NCI-H526 (cell line): ENCODE results near the gene RGSL1.

Experiments
- DNase-seq, 2 experiments: peaks; one replicate each; lab custom pipeline; 2025; lab: John Stamatoyannopoulos, UW

The RGSL1 gene

GRCh38 chr1:182450087-182450486 lies at the start of gene RGSL1:
RGSL1 (plus strand) TSS chr1:182450146; CDS start chr1:182450166, 20 bp downstream.
- no peak for DNase-seq

GRCh38 chr1:182400567-182400966 lies 49.4 kb upstream of the RGSL1 start, which contains the start of gene TEDDM1:
TEDDM1 (minus strand) TSS chr1:182400667; CDS start chr1:182400485, 182 bp downstream.
- no peak for DNase-seq

GRCh38 chr1:182404781-182405180 lies 45.2 kb upstream of the RGSL1 start:
- peak in 1 of 2 experiments; percentile 30 for DNase-seq

- DNase-seq = no peak
Measured at GRCh38 chr1:182405578-182405977, 44.4 kb upstream of the RGSL1 start.

GRCh38 chr1:182406012-182406411 lies 43.9 kb upstream of the RGSL1 start:
- peak in 1 of 2 experiments; percentile 52 for DNase-seq

- DNase-seq = no peak
Measured at GRCh38 chr1:182407724-182408123, 42.2 kb upstream of the RGSL1 start.

GRCh38 chr1:182408435-182409075 lies 41.4 kb upstream of the RGSL1 start:
- DNase-seq = no peak

GRCh38 chr1:182410138-182410537 lies 39.8 kb upstream of the RGSL1 start:
- DNase-seq = no peak

- DNase-seq = no peak
Measured at GRCh38 chr1:182410620-182411273, 39.2 kb upstream of the RGSL1 start.

GRCh38 chr1:182413486-182413885 lies 36.5 kb upstream of the RGSL1 start:
- DNase-seq = no peak

- no peak for DNase-seq
Measured at GRCh38 chr1:182413969-182414368, 36.0 kb upstream of the RGSL1 start.

- DNase-seq = no peak
Measured at GRCh38 chr1:182415789-182416188, 34.2 kb upstream of the RGSL1 start.

GRCh38 chr1:182426442-182427430 lies 23.2 kb upstream of the RGSL1 start:
- DNase-seq = no peak

GRCh38 chr1:182428043-182428442 lies 21.9 kb upstream of the RGSL1 start:
- DNase-seq = no peak

- DNase-seq = no peak
Measured at GRCh38 chr1:182430263-182431068, 19.5 kb upstream of the RGSL1 start.

GRCh38 chr1:182431278-182431677 lies 18.7 kb upstream of the RGSL1 start:
- DNase-seq = no peak

GRCh38 chr1:182433580-182433979 lies 16.4 kb upstream of the RGSL1 start:
- no peak for DNase-seq

- no peak for DNase-seq
Measured at GRCh38 chr1:182438326-182438725, 11.6 kb upstream of the RGSL1 start.

GRCh38 chr1:182441719-182442118 lies 8.2 kb upstream of the RGSL1 start:
- DNase-seq = no peak

- DNase-seq = no peak
Measured at GRCh38 chr1:182442333-182442732, 7.6 kb upstream of the RGSL1 start.

GRCh38 chr1:182444497-182444896 lies 5.4 kb upstream of the RGSL1 start:
- peak in 1 of 2 experiments; percentile 21 for DNase-seq
